ES-I3 (cell line): Measurements from ENCODE around the gene ETS1.
A peak's percentile ranks its signal among the peaks of the same experiment; 100 is the strongest.

ENCODE experiments used
- H3K36me3 ChIP-seq: 2 replicates; pipeline ENCODE4 v1.6.1; 2013; ENCODE audit warnings: mild to moderate bottlenecking, low read length, control low read depth, moderate library complexity; ENCODE audit not compliant: insufficient read depth
- H3K4me1 ChIP-seq: 2 replicates; pipeline ENCODE4 v1.6.1; 2013; ENCODE audit warnings: mild to moderate bottlenecking, control low read depth, low read length; ENCODE audit not compliant: insufficient read depth
- H3K9ac ChIP-seq: 2 replicates; pipeline ENCODE4 v1.6.1; 2013; ENCODE audit warnings: low read depth, mild to moderate bottlenecking, low read length, moderate library complexity
- H3K9me3 ChIP-seq: 2 replicates; pipeline ENCODE4 v1.6.1; 2013; ENCODE audit warnings: mild to moderate bottlenecking, low read length, moderate library complexity; ENCODE audit not compliant: control insufficient read depth, insufficient read depth

ETS1 gene

GRCh38 chr11:128594226-128594625, 6.9 kb upstream of the ETS1 start:
- no peaks in the 10 kb centered on the region for H3K36me3 ChIP-seq
- peaks cover 21% of the 10 kb centered on the region for H3K4me1 ChIP-seq
- H3K9ac ChIP-seq, result no peak overlapping the region
- H3K9me3 ChIP-seq, result no peaks in the 10 kb centered on the region; the same call in 1 of the 2 replicates

- Histone ChIP-seq H3K36me3 (no peaks in the 10 kb centered on the region), H3K9ac (no peak overlapping the region), H3K9me3 (no peaks in the 10 kb centered on the region; the same call in 1 of the 2 replicates), H3K4me1 (peaks cover 18% of the 10 kb centered on the region)
Measured at GRCh38 chr11:128593281-128593680, 5.9 kb upstream of the ETS1 start.

GRCh38 chr11:128592454-128592853, 5.1 kb upstream of the ETS1 start:
- peaks cover 15% of the 10 kb centered on the region for H3K4me1 ChIP-seq
- H3K9me3 ChIP-seq, result no peaks in the 10 kb centered on the region; the same call in 1 of the 2 replicates
- H3K36me3 ChIP-seq, result no peaks in the 10 kb centered on the region
- no peak overlapping the region for H3K9ac ChIP-seq

GRCh38 chr11:128590587-128590986, 3.2 kb upstream of the ETS1 start:
- Histone ChIP-seq H3K36me3 (no peaks in the 10 kb centered on the region), H3K9me3 (no peaks in the 10 kb centered on the region; the same call in 1 of the 2 replicates), H3K4me1 (peaks cover 15% of the 10 kb centered on the region), H3K9ac (no peak overlapping the region)

- H3K36me3 ChIP-seq, result no peaks in the 10 kb centered on the region
Measured at GRCh38 chr11:128589998-128590397, 2.6 kb upstream of the ETS1 start.

GRCh38 chr11:128588093-128588492, 735 bp upstream of the ETS1 start:
- Histone ChIP-seq H3K36me3 (no peaks in the 10 kb centered on the region), H3K9ac (no peak overlapping the region), H3K4me1 (peaks cover 7% of the 10 kb centered on the region), H3K9me3 (no peaks in the 10 kb centered on the region; the same call in 1 of the 2 replicates)

More at GRCh38 chr11:128589998-128590397, 2.6 kb upstream of the ETS1 start:
- no peaks in the 10 kb centered on the region; the same call in 1 of the 2 replicates for H3K9me3 ChIP-seq
- no peak overlapping the region for H3K9ac ChIP-seq
- peaks cover 15% of the 10 kb centered on the region for H3K4me1 ChIP-seq

GRCh38 chr11:128586689-128587088, 669 bp downstream of the ETS1 start:
- H3K4me1 ChIP-seq, result peaks cover 7% of the 10 kb centered on the region
- H3K9me3 ChIP-seq, result no peaks in the 10 kb centered on the region; the same call in 1 of the 2 replicates
- peak overlapping the region; percentile 56; the same call in 1 of the 2 replicates for H3K9ac ChIP-seq
- no peaks in the 10 kb centered on the region for H3K36me3 ChIP-seq

GRCh38 chr11:128585498-128586238, 1.7 kb downstream of the ETS1 start:
- Histone ChIP-seq H3K9ac (peak overlapping the region; percentile 56), H3K9me3 (no peaks in the 10 kb centered on the region; the same call in 1 of the 2 replicates), H3K4me1 (peaks cover 17% of the 10 kb centered on the region), H3K36me3 (no peaks in the 10 kb centered on the region)

GRCh38 chr11:128584253-128584652, 3.1 kb downstream of the ETS1 start:
- Histone ChIP-seq H3K9ac (no peak overlapping the region), H3K36me3 (no peaks in the 10 kb centered on the region), H3K4me1 (peaks cover 29% of the 10 kb centered on the region), H3K9me3 (no peaks in the 10 kb centered on the region)

GRCh38 chr11:128582496-128583366, 4.6 kb downstream of the ETS1 start:
- peak overlapping the region; percentile 35 for H3K9ac ChIP-seq

GRCh38 chr11:128581561-128582272, 5.6 kb downstream of the ETS1 start:
- H3K4me1 ChIP-seq, result peaks cover 43% of the 10 kb centered on the region
- no peaks in the 10 kb centered on the region for H3K9me3 ChIP-seq
- no peak overlapping the region for H3K9ac ChIP-seq
- no peaks in the 10 kb centered on the region for H3K36me3 ChIP-seq

More at GRCh38 chr11:128582496-128583366, 4.6 kb downstream of the ETS1 start:
- H3K36me3 ChIP-seq, result no peaks in the 10 kb centered on the region
- H3K4me1 ChIP-seq, result peaks cover 33% of the 10 kb centered on the region
- no peaks in the 10 kb centered on the region for H3K9me3 ChIP-seq

GRCh38 chr11:128580612-128581011, 6.7 kb downstream of the ETS1 start:
- Histone ChIP-seq H3K36me3 (no peaks in the 10 kb centered on the region), H3K9me3 (no peaks in the 10 kb centered on the region), H3K4me1 (peaks cover 48% of the 10 kb centered on the region), H3K9ac (no peak overlapping the region)

GRCh38 chr11:128579798-128580504, 7.4 kb downstream of the ETS1 start:
- H3K9ac ChIP-seq, result no peak overlapping the region
- H3K36me3 ChIP-seq, result no peaks in the 10 kb centered on the region
- H3K4me1 ChIP-seq, result peaks cover 48% of the 10 kb centered on the region
- H3K9me3 ChIP-seq, result no peaks in the 10 kb centered on the region
